A549 (cell line): Measurements from ENCODE around the gene DLGAP1.

Experiments used
- CHD4 ChIP-seq: fragments of 200-600 bp; sonication (generic); IDR thresholded peaks from 2 replicates; pipeline ENCODE4 v1.6.1; 2016; ENCODE audit warnings: antibody characterized with exemption, mild to moderate bottlenecking, borderline replicate concordance
- CTCF ChIP-seq: fragments of >200 bp; sonication (Bioruptor Twin); formaldehyde crosslinking; IDR thresholded peaks from 3 replicates; pipeline ENCODE4 v1.5.1; 2016
- HDAC2 ChIP-seq: fragments of 200-600 bp; sonication (generic); IDR thresholded peaks from 2 replicates; pipeline ENCODE4 v1.6.1; 2016
- JUNB ChIP-seq: fragments of >200 bp; sonication (Bioruptor Twin); formaldehyde crosslinking; IDR thresholded peaks from 2 replicates; pipeline ENCODE4 v1.6.1; 2016
- MAFK ChIP-seq: fragments of 450-650 bp; IDR thresholded peaks from 2 replicates; pipeline ENCODE4 v1.6.1; 2014; ENCODE audit not compliant: partially characterized antibody
- POLR2A ChIP-seq: IDR thresholded peaks from 2 replicates; pipeline ENCODE4 v1.6.1; 2012; ENCODE audit warnings: mild to moderate bottlenecking, low read length
- RAD21 ChIP-seq, 2 experiments: fragments of >200 bp in 1 of 2; sonication (Bioruptor Twin) in 1 of 2; formaldehyde crosslinking in 1 of 2; IDR thresholded peaks in 1 of 2; conservative IDR thresholded peaks in 1 of 2; 2 replicates in 1 of 2; 3 replicates in 1 of 2; pipeline ENCODE4 v1.6.1; 2012 to 2018; ENCODE audit warnings: inconsistent platforms in 1 of 2
- TF ChIP-seq, protein P1 (sequence below): fragments of 450-650 bp; IDR thresholded peaks from 2 replicates; pipeline ENCODE4 v1.6.1; 2014; ENCODE audit warnings: antibody characterized with exemption

DNA sequence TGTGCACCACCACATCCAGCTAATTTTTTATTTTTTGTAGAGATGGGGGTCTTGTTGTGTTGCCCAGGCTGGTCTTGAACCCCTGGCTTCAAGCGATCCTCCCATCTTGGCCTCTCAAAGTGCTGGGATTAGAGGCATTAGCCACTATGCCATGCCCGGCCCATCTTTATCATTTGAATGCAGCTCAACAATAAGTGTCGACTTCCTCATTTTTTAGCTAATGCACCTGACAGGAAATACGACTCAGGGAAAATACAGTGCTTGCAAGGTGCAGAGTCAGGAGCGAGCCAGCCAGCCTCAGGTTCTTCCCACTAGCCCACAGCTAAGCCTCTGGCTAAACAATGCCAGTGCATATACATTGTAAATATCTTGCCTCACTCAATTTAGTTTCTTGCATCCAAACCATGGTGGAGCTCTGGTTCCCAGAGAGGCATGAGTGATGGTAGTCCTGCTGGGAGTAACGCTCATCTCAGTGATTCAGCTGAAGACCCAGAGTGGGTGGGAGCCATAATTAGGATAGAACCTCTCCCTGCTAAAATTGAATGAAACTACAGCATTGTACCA lies 870.1 kb downstream of the DLGAP1 start:
- no peak for TF ChIP-seq CTCF
- no peak for TF ChIP-seq POLR2A
- TF ChIP-seq MAFK, result no peak
- no peak for TF ChIP-seq RAD21 (conservative IDR thresholded peaks at IDR 0.05 in 1 of 2, IDR thresholded peaks at IDR 0.05 in 1 of 2)
- TF ChIP-seq HDAC2, result no peak
- no peak for TF ChIP-seq CHD4
- TF ChIP-seq, protein P1, sequence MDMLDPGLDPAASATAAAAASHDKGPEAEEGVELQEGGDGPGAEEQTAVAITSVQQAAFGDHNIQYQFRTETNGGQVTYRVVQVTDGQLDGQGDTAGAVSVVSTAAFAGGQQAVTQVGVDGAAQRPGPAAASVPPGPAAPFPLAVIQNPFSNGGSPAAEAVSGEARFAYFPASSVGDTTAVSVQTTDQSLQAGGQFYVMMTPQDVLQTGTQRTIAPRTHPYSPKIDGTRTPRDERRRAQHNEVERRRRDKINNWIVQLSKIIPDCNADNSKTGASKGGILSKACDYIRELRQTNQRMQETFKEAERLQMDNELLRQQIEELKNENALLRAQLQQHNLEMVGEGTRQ, result no peak
- no peak for TF ChIP-seq JUNB
